Lung (tissue), 12 donors: ENCODE results near the gene SLC6A16. TPM values are rescaled to one million over a fixed set of nuclear protein-coding genes. Genes with fewer than 3 reads are reported as not detected.

Source experiments
- ATAC-seq: fragments of 200-7000 bp; cut with Tn5 transposase; one replicate; pipeline ENCODE4 v1.9.1; 2020; ENCODE audit warnings: moderate number of reproducible peaks; ENCODE audit not compliant: insufficient read depth, low FRiP score
- DNase-seq, 3 donors: peaks; one replicate each; pipeline ENCODE4 v3.0.0-alpha.2; 2013 to 2017
- H3K27ac ChIP-seq, 2 donors: one replicate each; pipeline ENCODE4 v1.5.1; 2013; ENCODE audit warnings: mild to moderate bottlenecking in 2 of 2, moderate library complexity in 2 of 2, control low read depth in 1 of 2, inconsistent platforms in 1 of 2, low read depth in 1 of 2, low read length in 1 of 2
- H3K27me3 ChIP-seq, 3 donors: one replicate each; pipeline ENCODE4 v1.5.1; 2013; ENCODE audit warnings: low read length in 2 of 3; ENCODE audit not compliant: control insufficient read depth in 3 of 3, insufficient read depth in 3 of 3
- H3K36me3 ChIP-seq, 4 donors: one replicate each; pipeline ENCODE4 v1.5.1; 2013; ENCODE audit warnings: low read length in 4 of 4, mild to moderate bottlenecking in 1 of 4, moderate library complexity in 1 of 4; ENCODE audit not compliant: control insufficient read depth in 4 of 4, insufficient read depth in 4 of 4
- H3K4me1 ChIP-seq, 5 donors: one replicate each; pipeline ENCODE4 v1.5.1; 2013; ENCODE audit warnings: low read length in 5 of 5, mild to moderate bottlenecking in 2 of 5, moderate library complexity in 1 of 5; ENCODE audit not compliant: control insufficient read depth in 5 of 5, insufficient read depth in 5 of 5
- H3K4me3 ChIP-seq: one replicate; pipeline ENCODE4 v1.5.1; 2013; ENCODE audit warnings: mild to moderate bottlenecking, control low read depth, moderate library complexity
- H3K9ac ChIP-seq, 2 donors: one replicate each; pipeline ENCODE4 v1.5.1; 2013; ENCODE audit warnings: low read length in 2 of 2, control low read depth in 1 of 2; ENCODE audit not compliant: insufficient read depth in 1 of 2
- H3K9me3 ChIP-seq, 4 donors: one replicate each; pipeline ENCODE4 v1.5.1; 2013; ENCODE audit warnings: low read length in 3 of 4, mild to moderate bottlenecking in 1 of 4, moderate library complexity in 1 of 4; ENCODE audit not compliant: control insufficient read depth in 4 of 4, insufficient read depth in 3 of 4
- WGBS, 2 donors: extraction: QIAGEN DNeasy Blood & Tissue Kit; methylation state at CpG; one replicate each; pipeline ENCODE4 v1.1.7; 2013; 5-methylcytosine and 5-hydroxymethylcytosine counted together
- polyA plus RNA-seq, 2 donors: library from polyadenylated mRNA; stranded (reverse); fragments of 200-250 nt; gene quantifications; one replicate each; pipeline ENCODE4 v1.2.1, GENCODE V29; 2013
- total RNA-seq, 2 donors: library from RNA; depleted of rRNA in 1 of 2; stranded (reverse); fragments of >200 nt in 1 of 2; gene quantifications; one replicate each; pipeline ENCODE4 v1.2.1, GENCODE V29; 2014 to 2021
- TF ChIP-seq, protein P1 (sequence below): IDR thresholded peaks from 2 replicates; pipeline ENCODE4 v1.5.1; 2012; ENCODE audit warnings: mild to moderate bottlenecking; ENCODE audit errors: control extremely low read depth, extremely low read depth
- donor health status: control.
- donor health status: control.
- donor health status: Bipolar disorder and iron deficiency.
- donor health status: healthy.
- donor health status: DM: yes; HTN: yes; CAD: no.

SLC6A16 gene
- total and polyA plus RNA-seq, 4 donors: 0.93 to 2.5 (median 2.1) TPM

DNA sequence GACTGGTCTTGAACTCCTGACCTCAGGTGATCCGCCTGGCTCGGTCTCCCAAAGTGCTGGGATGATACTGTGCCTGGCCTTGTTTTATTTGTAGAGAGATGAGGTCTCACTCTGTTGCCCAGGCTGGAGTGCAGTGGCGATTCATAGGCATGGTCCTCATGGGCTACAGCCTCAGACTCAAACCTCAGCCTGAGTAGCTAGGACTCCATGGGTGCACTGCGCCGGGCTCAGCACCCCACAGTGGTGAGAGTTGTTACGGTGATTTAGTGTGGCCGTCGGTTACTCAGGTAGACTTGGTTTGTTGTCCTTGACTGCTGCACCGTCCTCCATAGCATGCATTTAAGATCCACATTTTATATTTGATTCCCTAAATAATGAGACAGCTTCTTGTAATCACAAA is 80.7 kb downstream of the SLC6A16 start:
- Histone ChIP-seq H3K36me3 (no peaks in the 10 kb centered on the region), H3K9me3 (no peaks in the 10 kb centered on the region), H3K27ac (no peak overlapping the region), H3K4me1 (no peaks in the 10 kb centered on the region), H3K9ac (no peak overlapping the region), H3K27me3 (no peaks in the 10 kb centered on the region), H3K4me3 (no peak overlapping the region)
- no peak for DNase-seq
- WGBS, 2 donors: 93 to 100% methylated on average over 9 of the region's 9 CpGs
- TF ChIP-seq, protein P1, sequence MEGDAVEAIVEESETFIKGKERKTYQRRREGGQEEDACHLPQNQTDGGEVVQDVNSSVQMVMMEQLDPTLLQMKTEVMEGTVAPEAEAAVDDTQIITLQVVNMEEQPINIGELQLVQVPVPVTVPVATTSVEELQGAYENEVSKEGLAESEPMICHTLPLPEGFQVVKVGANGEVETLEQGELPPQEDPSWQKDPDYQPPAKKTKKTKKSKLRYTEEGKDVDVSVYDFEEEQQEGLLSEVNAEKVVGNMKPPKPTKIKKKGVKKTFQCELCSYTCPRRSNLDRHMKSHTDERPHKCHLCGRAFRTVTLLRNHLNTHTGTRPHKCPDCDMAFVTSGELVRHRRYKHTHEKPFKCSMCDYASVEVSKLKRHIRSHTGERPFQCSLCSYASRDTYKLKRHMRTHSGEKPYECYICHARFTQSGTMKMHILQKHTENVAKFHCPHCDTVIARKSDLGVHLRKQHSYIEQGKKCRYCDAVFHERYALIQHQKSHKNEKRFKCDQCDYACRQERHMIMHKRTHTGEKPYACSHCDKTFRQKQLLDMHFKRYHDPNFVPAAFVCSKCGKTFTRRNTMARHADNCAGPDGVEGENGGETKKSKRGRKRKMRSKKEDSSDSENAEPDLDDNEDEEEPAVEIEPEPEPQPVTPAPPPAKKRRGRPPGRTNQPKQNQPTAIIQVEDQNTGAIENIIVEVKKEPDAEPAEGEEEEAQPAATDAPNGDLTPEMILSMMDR: no peak
- ATAC-seq: no peak

DNA sequence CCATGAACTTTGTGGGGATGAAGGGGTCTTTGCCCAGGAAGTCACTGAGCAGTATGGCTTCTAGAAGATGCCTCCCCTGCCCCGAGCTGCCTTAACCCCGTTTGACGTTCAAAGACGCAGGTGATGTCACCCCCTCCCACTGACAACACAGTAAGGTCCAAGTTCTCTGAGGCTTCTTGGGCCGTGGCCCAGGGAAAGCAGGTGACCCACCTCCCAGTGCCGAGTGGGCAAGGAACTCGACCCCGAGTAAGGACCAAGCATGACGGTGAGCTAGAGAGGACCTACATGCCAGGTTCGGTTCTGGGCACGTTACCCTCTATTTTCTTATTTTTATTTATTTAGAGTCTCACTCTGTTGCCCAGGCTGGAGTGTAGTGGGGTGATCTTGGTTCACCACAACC is 81.3 kb downstream of the SLC6A16 start:
- no peaks in the 10 kb centered on the region for H3K36me3 ChIP-seq
- no peaks in the 10 kb centered on the region for H3K9me3 ChIP-seq
- H3K27ac ChIP-seq: no peak overlapping the region
- TF ChIP-seq, protein P1: no peak
- DNase-seq: no peak
- no peak overlapping the region for H3K4me3 ChIP-seq
- 84 to 91% methylated on average over 11 of the region's 11 CpGs for WGBS, 2 donors
- H3K27me3 ChIP-seq: no peaks in the 10 kb centered on the region
- no peak for ATAC-seq
- no peak overlapping the region for H3K9ac ChIP-seq
- no peaks in the 10 kb centered on the region for H3K4me1 ChIP-seq

DNA sequence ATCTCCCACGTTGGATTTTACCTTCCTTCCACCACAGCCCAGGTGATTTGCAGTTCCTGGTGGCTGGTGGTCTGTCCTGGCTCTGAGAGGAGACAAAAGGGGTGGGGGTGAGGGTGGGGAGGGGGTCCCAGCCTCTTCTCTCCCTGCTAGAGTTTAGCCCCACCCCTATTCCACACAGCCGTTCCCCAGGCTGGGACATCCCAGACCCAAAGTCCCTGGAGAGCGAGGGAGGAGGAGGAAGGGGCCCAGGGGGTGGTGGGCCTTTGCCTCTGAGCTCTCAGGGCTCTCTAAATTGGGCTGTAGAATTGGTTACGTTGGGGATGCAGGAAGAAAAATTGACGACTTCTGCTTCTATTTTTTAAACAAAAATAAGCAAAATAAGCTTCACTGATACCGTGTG is 81.9 kb downstream of the SLC6A16 start:
- no peaks in the 10 kb centered on the region for H3K4me1 ChIP-seq
- H3K27ac ChIP-seq: no peak overlapping the region
- no peak for ATAC-seq
- TF ChIP-seq, protein P1: no peak
- no peak overlapping the region for H3K9ac ChIP-seq
- H3K4me3 ChIP-seq: no peak overlapping the region
- DNase-seq: no peak
- H3K36me3 ChIP-seq: no peaks in the 10 kb centered on the region
- no peaks in the 10 kb centered on the region for H3K27me3 ChIP-seq
- no peaks in the 10 kb centered on the region for H3K9me3 ChIP-seq
- WGBS, 2 donors: 47 to 58% methylated on average over 6 of the region's 6 CpGs

- no peak for ATAC-seq
- no peak overlapping the region for H3K27ac ChIP-seq
- WGBS, 2 donors: 89 to 90% methylated on average over 7 of the region's 7 CpGs
- no peaks in the 10 kb centered on the region for H3K36me3 ChIP-seq
- TF ChIP-seq, protein P1: no peak
- no peak overlapping the region for H3K9ac ChIP-seq
- no peak overlapping the region for H3K4me3 ChIP-seq
- no peaks in the 10 kb centered on the region for H3K4me1 ChIP-seq
- H3K27me3 ChIP-seq: no peaks in the 10 kb centered on the region
- no peak for DNase-seq
- no peaks in the 10 kb centered on the region for H3K9me3 ChIP-seq
Measured at GRCh38 chr19:49241769-49242168, 83.2 kb downstream of the SLC6A16 start.
